ENCODE measurements around the gene TRPM5.
A peak's percentile ranks its signal among the peaks of the same experiment; 100 is the strongest.

TRPM5 gene

DNA sequence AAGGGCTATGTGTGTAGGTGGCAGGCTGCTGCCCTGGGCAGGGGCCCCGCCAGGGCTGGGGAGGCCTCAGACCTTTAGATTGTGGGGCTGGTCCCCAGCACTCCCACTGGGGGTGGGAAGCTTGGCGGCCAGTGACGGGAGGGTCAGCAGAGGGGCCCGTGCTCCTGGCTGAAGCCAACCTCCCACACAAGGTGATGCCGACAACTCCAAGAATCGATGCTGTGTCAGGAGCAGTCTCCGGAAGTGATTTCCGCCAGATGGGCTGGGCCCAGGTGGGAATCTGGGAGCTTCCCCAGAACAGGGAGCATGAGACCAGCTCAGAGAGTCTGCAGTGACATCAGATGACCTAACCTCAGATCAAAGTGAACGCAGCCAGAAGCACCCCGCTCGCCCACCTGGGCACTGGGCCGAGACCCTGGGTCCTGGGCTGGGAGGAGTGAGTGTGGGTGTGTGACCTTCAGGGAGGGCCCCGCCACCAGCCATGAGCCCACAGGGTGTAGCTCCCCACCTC lies 7.7 kb downstream of the TRPM5 start:
- no peak for DNase-seq (ENCODE audit: low read depth in 1 of 2, low spot score in 1 of 2)

DNA sequence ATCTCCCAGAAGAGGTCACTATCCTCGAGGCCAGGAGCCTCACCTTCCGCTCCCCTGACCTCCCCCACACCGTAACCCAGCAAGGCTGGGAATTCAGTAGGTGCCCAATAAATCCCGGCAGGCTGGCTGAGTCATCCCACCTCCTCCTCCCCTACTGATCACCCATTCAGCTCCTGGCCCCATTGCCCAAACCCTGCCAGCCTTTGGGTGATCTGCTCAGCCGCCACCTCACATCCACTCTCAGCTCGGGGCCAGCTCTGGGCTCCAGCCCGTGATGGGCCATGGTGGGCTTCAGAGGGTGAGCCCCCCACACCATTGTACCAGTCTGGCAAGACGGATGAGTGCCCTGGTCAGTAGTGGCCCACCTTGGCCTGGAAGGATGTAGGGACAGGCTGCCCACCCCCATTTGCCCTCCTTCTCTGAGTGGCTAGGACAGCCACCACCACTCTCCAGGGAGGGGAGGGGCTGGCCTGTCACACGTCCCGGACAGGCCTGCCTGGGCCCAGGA lies 8.2 kb downstream of the TRPM5 start:
- DNase-seq (ENCODE audit: low read depth in 1 of 2, low spot score in 1 of 2) = no peak

- no peak for DNase-seq (ENCODE audit: low read depth in 1 of 2, low spot score in 1 of 2)
These were observed 8.9 kb downstream of the TRPM5 start for GRCh38 chr11:2435288-2436012.

DNA sequence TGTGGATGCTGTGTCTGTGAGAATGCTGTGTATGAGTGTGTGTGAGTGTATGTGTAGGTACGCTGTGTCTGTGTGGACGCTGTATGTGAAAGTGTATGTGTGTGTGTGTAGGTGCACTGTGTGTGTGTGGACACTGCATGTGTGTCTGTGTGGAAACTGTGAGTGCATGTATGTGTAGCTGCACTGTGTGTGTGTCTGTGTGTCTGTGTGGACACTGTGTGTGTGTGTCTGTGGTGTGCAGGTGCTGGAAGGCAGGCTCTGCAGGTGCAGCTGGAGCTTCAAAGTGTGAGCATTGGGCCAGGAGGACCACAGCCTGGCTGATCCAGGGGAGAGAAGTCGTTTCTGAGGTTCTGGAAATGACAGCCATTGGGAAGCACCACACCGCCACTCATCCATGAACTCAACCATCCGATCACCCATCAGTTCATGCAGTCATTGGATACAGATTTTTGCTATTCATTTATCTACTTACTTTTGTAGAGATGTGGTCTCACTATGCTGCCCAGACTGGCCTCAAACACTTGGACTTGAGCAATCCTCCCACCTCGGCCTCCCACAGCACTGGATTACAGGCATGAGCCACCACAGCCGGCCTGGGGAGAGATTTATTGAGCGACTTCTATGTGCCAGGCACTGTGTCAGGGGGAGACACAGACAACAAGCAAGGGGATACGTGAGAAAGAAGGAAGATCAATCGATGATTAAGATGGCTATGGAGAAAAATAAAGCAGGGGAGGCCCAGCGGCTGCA lies 9.6 kb downstream of the TRPM5 start:
- no peak for DNase-seq (ENCODE audit: low read depth in 1 of 2, low spot score in 1 of 2)

- no peak for DNase-seq (ENCODE audit: low read depth in 1 of 2, low spot score in 1 of 2)
These were observed 10.3 kb downstream of the TRPM5 start for GRCh38 chr11:2434008-2434407.

- DNase-seq (ENCODE audit: low read depth in 1 of 2, low spot score in 1 of 2) = no peak
These were observed 11.0 kb downstream of the TRPM5 start for GRCh38 chr11:2433106-2433925.

GRCh38 chr11:2432628-2433071 lies 11.7 kb downstream of the TRPM5 start:
- no peak for DNase-seq (ENCODE audit: low read depth in 1 of 2, low spot score in 1 of 2)

GRCh38 chr11:2432171-2432621 lies 12.1 kb downstream of the TRPM5 start:
- no peak for DNase-seq (ENCODE audit: low read depth in 1 of 2, low spot score in 1 of 2)

DNA sequence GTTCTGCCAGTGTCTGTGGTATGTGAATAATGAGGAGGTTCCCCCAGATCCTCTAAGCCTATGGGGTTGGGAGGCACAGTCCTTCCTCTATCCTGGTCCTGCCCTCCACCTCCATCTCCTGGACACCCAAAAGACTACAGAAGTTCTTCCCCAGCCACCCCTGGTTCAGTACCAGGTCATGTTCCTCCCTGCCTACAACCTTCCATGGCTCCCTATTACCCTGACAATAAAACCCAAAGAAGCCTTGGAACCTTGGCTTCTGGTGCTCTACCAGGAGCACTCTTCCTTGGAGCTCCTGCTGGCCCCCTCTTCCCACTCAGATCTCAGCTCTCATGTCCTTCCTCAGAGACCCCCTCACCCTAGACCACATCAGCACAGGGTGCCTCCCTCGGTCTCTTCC lies 12.9 kb downstream of the TRPM5 start:
- DNase-seq (ENCODE audit: low read depth in 1 of 2, low spot score in 1 of 2) = no peak

DNA sequence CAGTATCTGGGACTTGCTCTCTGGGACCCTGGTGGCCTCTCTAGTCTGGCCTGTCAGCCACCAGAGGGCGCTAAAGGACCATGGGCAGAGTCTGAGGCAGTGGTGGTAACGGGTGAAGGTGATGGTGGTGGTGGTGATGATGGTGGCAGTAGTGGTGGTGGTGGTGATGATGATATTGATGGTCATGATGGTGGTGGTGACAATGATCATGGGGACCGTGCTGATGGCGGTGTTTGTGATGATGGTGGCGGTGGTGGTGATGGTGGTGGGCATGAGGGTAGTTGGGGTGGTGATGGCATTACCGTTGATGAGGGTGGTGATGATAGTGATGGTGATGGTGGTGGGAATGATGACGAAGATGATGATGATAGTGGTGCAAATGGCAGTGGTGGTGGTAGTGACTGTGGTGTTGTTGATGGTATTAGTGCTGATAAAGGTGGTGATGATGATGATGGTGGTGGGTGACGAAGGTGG lies 16.0 kb downstream of the TRPM5 start:
- peak; percentile 79 to 86 for DNase-seq (ENCODE audit: low read depth in 1 of 2, low spot score in 1 of 2)

GRCh38 chr11:2427721-2428321 lies 16.5 kb downstream of the TRPM5 start:
- no peak for DNase-seq (ENCODE audit: low read depth in 1 of 2, low spot score in 1 of 2)

DNA sequence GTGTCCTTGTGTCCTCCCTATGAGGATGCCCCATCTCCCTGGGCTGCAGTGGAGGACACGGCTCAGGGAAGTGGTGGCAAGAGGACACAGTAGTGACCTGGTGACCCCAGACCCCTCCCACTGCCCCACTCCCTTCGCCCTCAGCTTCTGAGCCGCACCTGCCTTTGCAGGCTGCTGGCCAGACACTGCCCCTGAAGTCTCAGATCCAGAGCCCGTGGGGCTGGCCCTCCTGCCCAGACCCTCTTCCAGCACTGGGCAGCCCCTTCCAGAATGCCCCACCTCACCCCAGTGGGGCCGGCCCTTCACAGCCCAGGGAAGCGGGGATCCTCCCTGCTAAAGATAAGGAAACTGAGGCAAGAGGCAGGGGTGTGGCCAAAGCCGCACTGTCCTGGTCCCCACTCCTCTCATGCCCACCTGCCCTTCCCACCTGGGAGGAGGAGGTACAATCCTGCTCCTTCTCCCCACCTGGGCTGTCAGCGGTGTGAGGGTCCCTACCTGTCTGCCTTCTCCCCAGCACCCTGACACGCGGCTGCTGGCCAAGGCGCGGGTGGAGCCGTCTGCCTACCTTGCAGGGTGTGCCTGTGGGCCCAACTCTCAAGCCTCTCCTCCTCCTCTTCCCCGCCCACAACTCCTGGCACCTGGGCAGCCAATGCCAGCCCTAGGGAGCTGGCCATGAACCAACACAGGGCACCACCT lies 17.3 kb downstream of the TRPM5 start:
- no peak for DNase-seq (ENCODE audit: low read depth in 1 of 2, low spot score in 1 of 2)

GRCh38 chr11:2426221-2426620 lies 18.1 kb downstream of the TRPM5 start:
- DNase-seq (ENCODE audit: low read depth in 1 of 2, low spot score in 1 of 2) = no peak

GRCh38 chr11:2425506-2425905 lies 18.8 kb downstream of the TRPM5 start:
- DNase-seq (ENCODE audit: low read depth in 1 of 2, low spot score in 1 of 2) = no peak

- no peak for DNase-seq (ENCODE audit: low read depth in 1 of 2, low spot score in 1 of 2)
These were observed 19.4 kb downstream of the TRPM5 start for GRCh38 chr11:2424811-2425495.

DNA sequence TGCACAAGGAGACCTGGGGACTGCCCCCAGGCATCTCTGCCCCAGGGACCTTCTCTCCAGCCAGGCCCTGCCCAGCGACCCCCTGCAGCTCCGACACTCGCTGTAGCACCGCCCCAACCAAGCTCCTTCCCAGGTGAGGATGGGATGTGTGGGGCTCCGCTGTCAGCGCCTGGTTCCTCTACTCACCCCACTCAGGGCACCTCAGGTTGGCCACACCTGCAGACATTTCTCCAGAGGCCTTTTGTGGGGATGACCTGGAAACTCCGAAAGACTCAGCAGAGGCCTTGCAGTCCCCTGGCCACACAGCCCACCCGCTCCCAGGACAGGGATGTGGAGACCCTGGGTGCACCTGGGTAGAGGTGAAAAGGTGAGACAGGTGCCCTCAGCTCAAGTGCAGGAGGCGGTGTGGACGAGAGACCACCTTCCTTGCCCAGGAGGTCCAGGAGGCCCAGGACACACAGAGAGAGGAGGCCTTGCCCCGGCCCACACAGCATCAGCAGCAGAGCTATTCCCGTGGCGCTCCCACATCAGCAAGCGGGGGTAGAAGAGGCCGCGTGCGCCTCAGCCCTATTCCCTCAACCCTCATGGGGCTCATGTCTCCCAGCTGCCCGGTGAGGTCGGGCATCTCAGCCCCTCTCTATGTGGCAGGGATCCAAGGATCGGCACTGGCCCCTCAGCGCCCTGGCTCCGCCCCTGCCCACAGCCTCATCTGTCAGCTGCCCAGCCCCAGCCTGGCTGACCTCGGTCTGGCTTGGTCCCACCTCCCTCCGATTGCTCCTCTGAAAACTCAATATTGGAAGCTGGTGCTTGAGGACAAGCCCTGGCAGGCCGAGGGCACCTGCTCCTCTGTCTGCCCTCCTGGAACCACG lies 20.9 kb downstream of the TRPM5 start:
- DNase-seq (ENCODE audit: low read depth in 1 of 2, low spot score in 1 of 2) = no peak

DNA sequence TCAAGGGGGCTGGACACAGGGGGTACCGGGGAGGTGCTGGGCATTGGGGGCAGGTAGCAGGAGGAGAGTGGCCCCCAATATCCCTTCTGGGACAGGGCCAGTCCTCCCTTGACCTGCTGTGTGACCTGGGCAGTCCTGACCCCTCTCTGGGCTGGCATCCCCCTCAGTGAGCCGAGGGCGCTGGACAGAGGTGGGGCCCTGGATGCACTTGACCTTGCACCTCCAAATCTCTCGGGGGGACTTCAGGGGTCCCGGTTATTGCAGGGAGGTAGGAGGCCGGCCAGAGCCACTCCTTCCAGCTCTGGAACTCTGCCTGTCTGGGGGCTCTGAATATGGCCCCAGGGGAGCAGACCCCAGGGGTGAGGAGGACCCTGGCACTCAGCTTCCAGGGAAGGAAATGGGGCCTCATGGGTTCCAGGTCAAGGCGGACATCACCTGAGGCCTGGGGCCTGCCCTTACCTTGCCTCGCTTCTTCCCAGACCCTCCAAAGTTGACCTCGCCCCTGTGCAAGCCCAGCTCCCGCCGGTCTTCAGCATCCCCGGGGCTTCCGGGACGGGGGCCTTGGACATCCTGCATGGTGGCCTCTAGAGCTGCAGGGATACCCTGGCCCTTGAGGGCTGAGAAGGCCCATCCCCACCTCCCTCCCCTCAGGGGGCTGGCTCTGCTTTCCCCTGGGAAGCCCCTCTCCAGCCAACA lies 21.7 kb downstream of the TRPM5 start:
- no peak for DNase-seq (ENCODE audit: low read depth in 1 of 2, low spot score in 1 of 2)

- DNase-seq (ENCODE audit: low read depth in 1 of 2, low spot score in 1 of 2) = no peak
These were observed 22.3 kb downstream of the TRPM5 start for GRCh38 chr11:2421996-2422395.
